Loucy (cell line): ENCODE measurements around the gene LKAAEAR1.

ENCODE experiments used
- CTCF ChIP-seq: fragments of 200-600 bp; sonication (generic); conservative IDR thresholded peaks from 2 replicates; pipeline ENCODE4 v1.5.1; 2014; ENCODE audit warnings: mild to moderate bottlenecking, antibody characterized with exemption, low read length
- EZH2phosphoT487 ChIP-seq: fragments of 200-600 bp; IDR thresholded peaks from 2 replicates; pipeline ENCODE4 v1.6.1; 2018; ENCODE audit warnings: antibody characterized with exemption, mild to moderate bottlenecking, moderate library complexity, borderline replicate concordance

DNA sequence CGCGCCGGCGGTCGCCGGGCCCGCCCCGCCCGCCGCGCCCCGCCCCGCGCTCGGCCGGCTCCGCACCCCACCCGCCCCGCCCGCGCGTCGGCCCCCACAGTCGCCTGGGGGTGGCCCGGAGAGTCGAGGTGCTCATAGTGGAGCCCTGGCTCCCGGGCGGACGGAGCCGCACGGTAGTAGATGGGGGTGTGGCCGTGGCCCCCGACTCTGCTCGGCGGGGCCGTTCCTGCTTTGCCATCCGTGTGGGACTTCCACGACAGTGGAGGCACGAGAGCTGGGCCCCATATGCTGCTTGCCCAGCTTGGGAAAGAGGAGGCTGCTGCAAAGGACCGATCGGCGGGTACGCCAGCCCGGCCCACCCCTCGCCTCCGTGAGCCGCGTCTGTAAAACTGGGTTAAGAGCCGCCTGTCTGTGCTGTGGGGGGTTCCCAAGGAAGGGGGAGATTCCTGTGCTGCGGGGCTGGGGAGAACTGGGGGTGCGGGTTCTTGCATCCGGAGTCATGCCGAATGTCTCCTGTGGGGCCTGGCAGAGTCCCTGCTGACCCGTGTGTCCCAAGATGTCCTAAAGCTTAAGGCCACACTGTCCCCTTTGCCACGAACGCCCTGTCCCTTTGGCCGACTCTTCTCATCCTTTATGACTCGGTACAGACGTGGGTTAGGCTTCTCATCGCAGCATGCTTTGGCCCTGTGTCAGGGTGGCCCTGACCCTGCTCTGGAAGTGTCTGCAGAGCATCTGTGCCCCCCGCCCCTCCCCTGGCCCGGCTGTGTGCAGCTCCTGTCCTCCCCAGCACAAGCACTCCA is 4.0 kb downstream of the LKAAEAR1 start, which contains the start of gene OPRL1:
- no peak for TF ChIP-seq CTCF
- TF ChIP-seq EZH2phosphoT487 = no peak
